HL-60 (cell line): ENCODE data around the gene NTHL1.

Experiments used
- DNase-seq, 2 experiments: peaks; one replicate each; pipeline ENCODE4 v3.0.0-alpha.2; 2010 to 2020; ENCODE audit warnings: low read depth in 1 of 2, low spot score in 1 of 2
- H3K27ac ChIP-seq: fragments of 250-450 bp; sonication (Bioruptor Pico); replicated peaks from 2 replicates; pipeline ENCODE4 v1.5.1; 2020; ENCODE audit warnings: mild to moderate bottlenecking, moderate library complexity
- H3K27me3 ChIP-seq: fragments of 250-450 bp; sonication (Bioruptor Pico); 2 replicates; pipeline ENCODE4 v1.5.1; 2021; ENCODE audit warnings: mild to moderate bottlenecking, moderate library complexity; ENCODE audit not compliant: insufficient read depth, poor library complexity, severe bottlenecking
- H3K4me3 ChIP-seq: replicated peaks from 2 replicates; pipeline ENCODE4 v1.5.1; 2011; ENCODE audit warnings: mild to moderate bottlenecking, control low read depth, low read length; ENCODE audit not compliant: insufficient read depth
- CTCF ChIP-seq: IDR thresholded peaks from one replicate; pipeline ENCODE4 v1.5.1; 2011; ENCODE audit warnings: low read length, control low read depth, inconsistent platforms; ENCODE audit not compliant: insufficient read depth
- GABPA ChIP-seq: IDR thresholded peaks from 2 replicates; pipeline ENCODE4 v1.6.1; 2012; ENCODE audit warnings: low read depth
- POLR2AphosphoS5 ChIP-seq: IDR thresholded peaks from 2 replicates; pipeline ENCODE4 v1.6.1; 2012; ENCODE audit warnings: low read depth
- REST ChIP-seq: IDR thresholded peaks from 2 replicates; pipeline ENCODE4 v1.6.1; 2012; ENCODE audit warnings: low read depth; ENCODE audit not compliant: insufficient replicate concordance
- SPI1 ChIP-seq: IDR thresholded peaks from 2 replicates; pipeline ENCODE4 v1.6.1; 2012; ENCODE audit warnings: low read depth, mild to moderate bottlenecking, borderline replicate concordance

The NTHL1 gene

GRCh38 chr16:2084895-2085625 lies 37.4 kb upstream of the NTHL1 start:
- Histone ChIP-seq H3K4me3 (no peak overlapping the region), H3K27me3 (no peaks in the 10 kb centered on the region), H3K27ac (no peak overlapping the region)
- no peak for DNase-seq
- no peak for TF ChIP-seq SPI1
- no peak for TF ChIP-seq REST
- TF ChIP-seq GABPA = no peak
- no peak for TF ChIP-seq POLR2AphosphoS5
- no peak for TF ChIP-seq CTCF

GRCh38 chr16:2083876-2084780 lies 36.5 kb upstream of the NTHL1 start:
- Histone ChIP-seq H3K27ac (no peak overlapping the region), H3K4me3 (no peak overlapping the region), H3K27me3 (no peaks in the 10 kb centered on the region)
- no peak for TF ChIP-seq REST
- TF ChIP-seq POLR2AphosphoS5 = no peak
- TF ChIP-seq CTCF = no peak
- TF ChIP-seq SPI1 = no peak
- TF ChIP-seq GABPA = no peak
- DNase-seq = no peak

- Histone ChIP-seq H3K27ac (no peak overlapping the region), H3K4me3 (no peak overlapping the region), H3K27me3 (no peaks in the 10 kb centered on the region)
- TF ChIP-seq REST (no peak), CTCF (no peak), SPI1 (no peak), GABPA (no peak), POLR2AphosphoS5 (no peak)
- no peak for DNase-seq
Observed at GRCh38 chr16:2083409-2083808, 35.8 kb upstream of the NTHL1 start.
